Progenitor cell of endocrine pancreas (in vitro differentiated cells): ENCODE results near the gene GP1BA. TPM values are rescaled to one million over a fixed set of nuclear protein-coding genes. Genes with fewer than 3 reads are reported as not detected.

Experiments used
- DNase-seq: peaks from one replicate; pipeline ENCODE4 v3.0.0; 2021; ENCODE audit warnings: low spot score; ENCODE audit not compliant: unreplicated experiment
- H3K27ac Mint-ChIP-seq: 2 replicates; pipeline ENCODE4 v1.8.0; 2021; ENCODE audit warnings: mild to moderate bottlenecking, moderate library complexity, mixed read lengths
- H3K27me3 Mint-ChIP-seq: 2 replicates; pipeline ENCODE4 v1.8.0; 2021; ENCODE audit warnings: mixed read lengths
- H3K36me3 Mint-ChIP-seq: 2 replicates; pipeline ENCODE4 v1.8.0; 2022; ENCODE audit warnings: mixed read lengths; ENCODE audit not compliant: insufficient read depth
- H3K4me1 Mint-ChIP-seq: 2 replicates; pipeline ENCODE4 v1.8.0; 2021; ENCODE audit warnings: low read depth, mixed read lengths
- H3K4me3 Mint-ChIP-seq: 2 replicates; pipeline ENCODE4 v1.8.0; 2021; ENCODE audit warnings: low read depth, mild to moderate bottlenecking, moderate library complexity, mixed read lengths
- H3K9me3 Mint-ChIP-seq: 2 replicates; pipeline ENCODE4 v1.8.0; 2021; ENCODE audit warnings: low read depth, mixed read lengths
- CTCF ChIP-seq: fragments of 200-600 bp; sonication (generic); IDR thresholded peaks from one replicate; pipeline ENCODE4 v1.5.0; 2021; ENCODE audit warnings: antibody characterized with exemption, mild to moderate bottlenecking; ENCODE audit not compliant: unreplicated experiment
- total RNA-seq: library from RNA; stranded (reverse); gene quantifications from 2 replicates; pipeline ENCODE4 v1.2.1, GENCODE V29; 2021

GP1BA gene
- total RNA-seq, 1 donor from 2014 or later: not detected

GRCh38 chr17:4928881-4929280 lies 3.2 kb upstream of the GP1BA start:
- Mint-ChIP-seq H3K9me3 (no peaks in the 10 kb centered on the region), H3K27ac (no peak overlapping the region), H3K27me3 (no peaks in the 10 kb centered on the region), H3K36me3 (no peaks in the 10 kb centered on the region), H3K4me1 (peaks cover 3% of the 10 kb centered on the region), H3K4me3 (no peak overlapping the region)
- DNase-seq: no peak
- no peak for TF ChIP-seq CTCF

- no peaks in the 10 kb centered on the region for H3K9me3 Mint-ChIP-seq
- H3K4me3 Mint-ChIP-seq: no peak overlapping the region
- no peak for TF ChIP-seq CTCF
- H3K27me3 Mint-ChIP-seq: no peaks in the 10 kb centered on the region
- H3K36me3 Mint-ChIP-seq: peaks cover 3% of the 10 kb centered on the region
- no peak for DNase-seq
- H3K4me1 Mint-ChIP-seq: no peaks in the 10 kb centered on the region
- no peak overlapping the region for H3K27ac Mint-ChIP-seq
These were observed 679 bp downstream of the GP1BA start for GRCh38 chr17:4932756-4933155.

- H3K4me3 Mint-ChIP-seq: no peak overlapping the region
- H3K27ac Mint-ChIP-seq: no peak overlapping the region
- H3K27me3 Mint-ChIP-seq: no peaks in the 10 kb centered on the region
- H3K4me1 Mint-ChIP-seq: peaks cover 4% of the 10 kb centered on the region
- DNase-seq: no peak
- H3K9me3 Mint-ChIP-seq: no peaks in the 10 kb centered on the region
- TF ChIP-seq CTCF: no peak
- peaks cover 4% of the 10 kb centered on the region for H3K36me3 Mint-ChIP-seq
These were observed 1.6 kb downstream of the GP1BA start for GRCh38 chr17:4933646-4934045.

GRCh38 chr17:4934173-4934979 lies 2.3 kb downstream of the GP1BA start:
- H3K9me3 Mint-ChIP-seq: no peaks in the 10 kb centered on the region
- no peaks in the 10 kb centered on the region for H3K27me3 Mint-ChIP-seq
- H3K4me1 Mint-ChIP-seq: peaks cover 9% of the 10 kb centered on the region
- no peak for DNase-seq
- H3K36me3 Mint-ChIP-seq: peaks cover 4% of the 10 kb centered on the region
- TF ChIP-seq CTCF: peak; percentile 38
- H3K27ac Mint-ChIP-seq: peak overlapping the region; percentile 81
- no peak overlapping the region for H3K4me3 Mint-ChIP-seq

- DNase-seq: no peak
- no peak for TF ChIP-seq CTCF
- H3K4me3 Mint-ChIP-seq: no peak overlapping the region
- no peak overlapping the region for H3K27ac Mint-ChIP-seq
- no peaks in the 10 kb centered on the region for H3K27me3 Mint-ChIP-seq
- H3K4me1 Mint-ChIP-seq: peaks cover 9% of the 10 kb centered on the region
- peaks cover 4% of the 10 kb centered on the region for H3K36me3 Mint-ChIP-seq
- H3K9me3 Mint-ChIP-seq: no peaks in the 10 kb centered on the region
These were observed 3.6 kb downstream of the GP1BA start for GRCh38 chr17:4935650-4936049.
